Nephron (organoid): ENCODE results near the gene NOCT.
"Not testable (repeated sequence)": the region's sequence is repeated elsewhere in the genome, so short reads cannot be mapped to it uniquely, and the experiment has no call there.

Source experiments
- H3K27ac Mint-ChIP-seq, 3 experiments: 2 replicates each; pipeline ENCODE4 v1.8.0; 2020; ENCODE audit warnings: mixed read lengths in 3 of 3, mild to moderate bottlenecking in 2 of 3, moderate library complexity in 1 of 3
- H3K27me3 Mint-ChIP-seq: 2 replicates; pipeline ENCODE4 v1.8.0; 2021; ENCODE audit warnings: low read depth, mild to moderate bottlenecking, moderate library complexity, mixed read lengths
- H3K36me3 Mint-ChIP-seq: 2 replicates; pipeline ENCODE4 v1.8.0; 2020; ENCODE audit warnings: low read depth, mixed read lengths
- H3K4me1 Mint-ChIP-seq: 2 replicates; pipeline ENCODE4 v1.8.0; 2020; ENCODE audit warnings: mixed read lengths
- H3K4me3 Mint-ChIP-seq, 3 experiments: 2 replicates each; pipeline ENCODE4 v1.8.0; 2020; ENCODE audit warnings: mild to moderate bottlenecking in 3 of 3, mixed read lengths in 3 of 3, moderate library complexity in 2 of 3
- H3K9me3 Mint-ChIP-seq: 2 replicates; pipeline ENCODE4 v1.8.0; 2020; ENCODE audit warnings: mixed read lengths
- CTCF ChIP-seq, 3 experiments: fragments of 200-600 bp; sonication (generic); IDR thresholded peaks; one replicate each; pipeline ENCODE4 v1.5.0; 2021; ENCODE audit warnings: antibody characterized with exemption in 3 of 3; ENCODE audit not compliant: unreplicated experiment in 3 of 3

NOCT gene

GRCh38 chr4:138983690-138984089 lies 31.9 kb upstream of the NOCT start:
- Mint-ChIP-seq H3K27ac (no peak overlapping the region), H3K36me3 (no peaks in the 10 kb centered on the region), H3K9me3 (no peaks in the 10 kb centered on the region), H3K27me3 (peaks cover 3% of the 10 kb centered on the region), H3K4me1 (no peaks in the 10 kb centered on the region), H3K4me3 (no peak overlapping the region)
- TF ChIP-seq CTCF (IDR thresholded peaks at IDR 0.05; ENCODE audit: unreplicated experiment in 3 of 3): no peak

- Mint-ChIP-seq H3K4me3 (no peak overlapping the region), H3K4me1 (no peaks in the 10 kb centered on the region), H3K36me3 (no peaks in the 10 kb centered on the region), H3K9me3 (no peaks in the 10 kb centered on the region), H3K27ac (no peak overlapping the region), H3K27me3 (peaks cover 3% of the 10 kb centered on the region)
- TF ChIP-seq CTCF (IDR thresholded peaks at IDR 0.05; ENCODE audit: unreplicated experiment in 3 of 3): no peak
Observed at GRCh38 chr4:138984647-138985046, 30.9 kb upstream of the NOCT start.

GRCh38 chr4:138992676-138993075 lies 22.9 kb upstream of the NOCT start:
- Mint-ChIP-seq H3K27ac (no peak overlapping the region), H3K4me3 (no peak overlapping the region), H3K27me3 (no peaks in the 10 kb centered on the region), H3K9me3 (no peaks in the 10 kb centered on the region), H3K4me1 (no peaks in the 10 kb centered on the region), H3K36me3 (no peaks in the 10 kb centered on the region)
- TF ChIP-seq CTCF (IDR thresholded peaks at IDR 0.05; ENCODE audit: unreplicated experiment in 3 of 3): no peak

- no peak for TF ChIP-seq CTCF (IDR thresholded peaks at IDR 0.05; ENCODE audit: unreplicated experiment in 3 of 3)
- Mint-ChIP-seq H3K4me3 (no peak overlapping the region), H3K27me3 (no peaks in the 10 kb centered on the region), H3K9me3 (no peaks in the 10 kb centered on the region), H3K27ac (no peak overlapping the region), H3K36me3 (no peaks in the 10 kb centered on the region), H3K4me1 (no peaks in the 10 kb centered on the region)
Observed at GRCh38 chr4:138996090-138996489, 19.5 kb upstream of the NOCT start.

GRCh38 chr4:138999666-139000065 lies 15.9 kb upstream of the NOCT start:
- no peak for TF ChIP-seq CTCF (IDR thresholded peaks at IDR 0.05; ENCODE audit: unreplicated experiment in 3 of 3)
- Mint-ChIP-seq H3K4me1 (no peaks in the 10 kb centered on the region), H3K4me3 (no peak overlapping the region), H3K27ac (no peak overlapping the region), H3K9me3 (no peaks in the 10 kb centered on the region), H3K27me3 (no peaks in the 10 kb centered on the region), H3K36me3 (no peaks in the 10 kb centered on the region)

- not testable (repeated sequence) for H3K27ac Mint-ChIP-seq
Observed at GRCh38 chr4:139000134-139000533, 15.4 kb upstream of the NOCT start.

GRCh38 chr4:139001430-139001829 lies 14.2 kb upstream of the NOCT start:
- not testable (repeated sequence) for H3K9me3 Mint-ChIP-seq, H3K36me3 Mint-ChIP-seq, H3K4me3 Mint-ChIP-seq, H3K27ac Mint-ChIP-seq, H3K4me1 Mint-ChIP-seq, H3K27me3 Mint-ChIP-seq

More at GRCh38 chr4:139000134-139000533, 15.4 kb upstream of the NOCT start:
- not testable (repeated sequence) for H3K36me3 Mint-ChIP-seq, H3K4me1 Mint-ChIP-seq, H3K4me3 Mint-ChIP-seq, H3K9me3 Mint-ChIP-seq, H3K27me3 Mint-ChIP-seq

GRCh38 chr4:139003668-139004067 lies 11.9 kb upstream of the NOCT start:
- not testable (repeated sequence) for H3K27me3 Mint-ChIP-seq, H3K36me3 Mint-ChIP-seq, H3K27ac Mint-ChIP-seq, H3K4me1 Mint-ChIP-seq, H3K9me3 Mint-ChIP-seq, H3K4me3 Mint-ChIP-seq
